ENCODE data around the gene CHD9.
"Not testable (repeated sequence)": the region's sequence is repeated elsewhere in the genome, so short reads cannot be mapped to it uniquely, and the experiment has no call there.

The CHD9 gene, protein sequence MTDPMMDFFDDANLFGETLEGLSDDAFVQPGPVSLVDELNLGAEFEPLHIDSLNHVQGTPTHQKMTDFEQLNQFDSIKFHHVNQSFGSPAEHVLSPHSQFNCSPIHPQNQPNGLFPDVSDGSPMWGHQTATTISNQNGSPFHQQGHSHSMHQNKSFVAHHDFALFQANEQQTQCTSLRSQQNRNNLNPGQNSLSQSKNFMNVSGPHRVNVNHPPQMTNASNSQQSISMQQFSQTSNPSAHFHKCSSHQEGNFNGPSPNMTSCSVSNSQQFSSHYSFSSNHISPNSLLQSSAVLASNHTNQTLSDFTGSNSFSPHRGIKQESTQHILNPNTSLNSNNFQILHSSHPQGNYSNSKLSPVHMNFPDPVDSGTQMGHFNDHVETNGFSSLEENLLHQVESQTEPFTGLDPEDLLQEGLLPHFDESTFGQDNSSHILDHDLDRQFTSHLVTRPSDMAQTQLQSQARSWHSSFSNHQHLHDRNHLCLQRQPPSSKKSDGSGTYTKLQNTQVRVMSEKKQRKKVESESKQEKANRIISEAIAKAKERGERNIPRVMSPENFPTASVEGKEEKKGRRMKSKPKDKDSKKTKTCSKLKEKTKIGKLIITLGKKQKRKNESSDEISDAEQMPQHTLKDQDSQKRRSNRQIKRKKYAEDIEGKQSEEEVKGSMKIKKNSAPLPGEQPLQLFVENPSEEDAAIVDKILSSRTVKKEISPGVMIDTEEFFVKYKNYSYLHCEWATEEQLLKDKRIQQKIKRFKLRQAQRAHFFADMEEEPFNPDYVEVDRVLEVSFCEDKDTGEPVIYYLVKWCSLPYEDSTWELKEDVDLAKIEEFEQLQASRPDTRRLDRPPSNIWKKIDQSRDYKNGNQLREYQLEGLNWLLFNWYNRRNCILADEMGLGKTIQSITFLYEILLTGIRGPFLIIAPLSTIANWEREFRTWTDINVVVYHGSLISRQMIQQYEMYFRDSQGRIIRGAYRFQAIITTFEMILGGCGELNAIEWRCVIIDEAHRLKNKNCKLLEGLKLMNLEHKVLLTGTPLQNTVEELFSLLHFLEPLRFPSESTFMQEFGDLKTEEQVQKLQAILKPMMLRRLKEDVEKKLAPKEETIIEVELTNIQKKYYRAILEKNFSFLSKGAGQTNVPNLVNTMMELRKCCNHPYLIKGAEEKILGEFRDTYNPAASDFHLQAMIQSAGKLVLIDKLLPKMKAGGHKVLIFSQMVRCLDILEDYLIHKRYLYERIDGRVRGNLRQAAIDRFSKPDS (N-terminal part only)

DNA sequence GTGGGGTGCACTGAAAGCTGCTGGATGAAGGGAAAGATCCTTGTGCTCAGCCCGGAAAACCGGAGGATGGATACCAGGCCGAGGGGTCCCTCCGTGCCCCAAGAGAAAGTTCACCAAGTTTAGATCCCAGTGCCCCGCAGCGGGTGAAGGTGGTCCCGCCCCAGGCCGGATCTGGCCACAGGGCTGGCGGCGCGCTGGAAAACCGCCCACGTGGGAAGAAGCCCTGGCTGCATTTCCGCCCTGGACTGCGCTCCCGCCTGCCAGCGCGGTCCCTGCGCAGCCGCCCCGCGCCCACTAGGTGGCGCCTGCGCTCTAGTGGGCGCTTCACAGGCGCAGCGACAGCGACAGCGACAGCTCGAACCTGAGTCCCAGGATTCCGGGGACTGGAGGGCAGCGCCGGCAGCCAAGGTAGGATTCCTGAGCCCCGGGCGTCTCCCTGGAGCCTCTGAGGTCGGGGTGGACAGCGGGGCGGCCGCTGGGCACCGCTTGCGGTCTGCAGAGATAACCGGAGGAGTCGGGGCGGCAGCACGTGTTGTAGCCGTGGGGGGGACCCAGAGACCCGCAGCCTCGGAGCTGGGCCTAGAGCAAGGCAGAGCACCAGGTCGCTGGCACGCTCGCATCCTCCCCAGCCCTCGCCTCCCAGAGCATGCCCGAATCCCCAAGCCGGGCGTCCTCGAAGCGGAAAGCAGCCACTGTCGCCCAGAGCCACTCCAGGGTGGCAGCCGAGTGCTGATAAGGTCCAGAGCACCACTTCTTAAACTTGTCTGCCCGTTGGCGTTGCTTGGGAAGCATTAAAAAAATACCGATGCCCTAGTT lies at the start of gene CHD9:
TSS of gene CHD9 (plus strand) at position 322 of the 816 bp plus-strand sequence. CDS start 101,099 bp downstream, outside the sequence.
- no peak for FAIRE-seq

DNA sequence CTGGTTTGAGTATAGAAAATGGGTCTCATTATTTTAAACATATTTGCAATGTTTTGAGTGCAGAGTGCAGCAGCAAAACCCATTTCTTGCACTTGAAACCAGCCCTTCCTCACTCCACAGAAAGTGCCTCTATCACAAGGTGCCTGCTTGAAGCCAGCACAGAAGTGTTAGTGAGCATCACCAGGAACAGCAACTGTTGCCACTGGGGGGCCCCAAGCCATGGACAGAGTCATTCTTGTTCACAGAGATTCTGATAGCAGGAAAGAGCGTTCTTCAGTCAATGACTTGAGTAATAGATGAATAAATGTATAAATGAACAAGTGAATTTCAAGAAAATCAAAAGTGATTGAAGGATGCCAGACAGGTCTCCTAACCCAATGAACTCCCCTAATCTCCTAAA lies 47.7 kb upstream of the CHD9 start:
- no peak for FAIRE-seq

DNA sequence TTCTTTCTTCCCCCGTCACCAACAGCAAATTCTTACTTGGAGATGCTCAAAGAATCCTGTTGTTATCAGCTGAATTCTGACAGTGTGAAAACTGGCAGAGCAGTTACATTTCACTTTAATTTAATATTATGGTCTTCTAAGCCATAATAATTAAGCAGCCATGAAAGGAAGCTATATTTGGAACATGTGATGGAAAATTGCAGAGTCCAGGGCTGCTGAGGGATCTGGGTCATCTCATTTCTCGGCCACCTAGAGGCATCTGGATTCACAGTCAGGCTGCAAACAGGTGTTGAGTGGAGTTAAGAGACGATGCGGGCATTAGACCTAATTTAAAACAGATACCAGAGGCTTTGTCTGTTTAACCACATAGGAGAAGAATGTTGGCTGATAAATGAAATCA lies 40.5 kb upstream of the CHD9 start:
- no peak for FAIRE-seq

DNA sequence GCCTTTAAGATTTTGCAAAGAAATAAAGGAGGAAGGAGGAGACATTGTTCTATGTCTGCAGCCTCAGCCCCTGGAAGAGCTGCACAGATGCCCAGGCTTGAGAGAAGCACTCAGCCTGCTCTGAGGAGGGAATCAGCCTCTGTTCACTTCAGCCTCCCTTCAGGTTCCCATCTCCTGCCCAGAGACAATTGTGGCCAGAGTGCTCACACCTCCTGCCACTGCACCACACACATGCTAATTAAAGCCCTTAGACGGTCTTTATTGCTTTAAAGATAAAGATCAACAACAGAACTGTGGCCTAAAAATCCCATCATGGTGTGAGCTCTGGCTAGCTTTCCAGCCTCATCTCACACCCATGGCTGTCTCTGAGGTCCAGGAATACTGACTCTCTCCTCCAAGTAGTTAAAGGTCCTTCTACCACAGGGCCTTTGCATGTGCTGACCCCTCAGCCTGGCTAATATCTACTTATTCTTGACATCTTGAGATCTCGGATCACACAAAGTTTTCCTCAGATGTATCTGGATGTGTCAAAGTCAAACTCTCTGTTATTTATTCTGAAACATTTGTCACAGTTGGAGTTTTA lies 35.9 kb upstream of the CHD9 start:
- FAIRE-seq: no peak

DNA sequence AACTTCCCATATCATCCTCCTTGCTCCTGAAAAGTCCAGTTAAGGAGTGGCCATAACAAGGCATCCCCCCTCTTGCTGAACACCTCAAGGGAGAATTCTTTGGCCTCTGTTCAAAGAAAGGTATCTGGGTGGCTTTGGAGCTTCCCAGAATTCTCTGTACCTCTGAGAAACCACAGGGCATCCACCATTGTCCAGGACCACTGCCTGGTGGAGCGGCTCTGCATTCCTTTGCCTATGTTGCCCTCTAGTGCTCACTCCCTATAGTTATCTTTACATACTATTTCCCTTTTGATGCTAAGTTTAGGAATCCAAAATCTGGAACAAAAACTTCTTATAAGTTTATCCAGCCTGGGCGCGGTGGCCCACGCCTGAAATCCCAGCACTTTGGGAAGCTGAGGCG lies 32.4 kb upstream of the CHD9 start:
- FAIRE-seq: no peak

DNA sequence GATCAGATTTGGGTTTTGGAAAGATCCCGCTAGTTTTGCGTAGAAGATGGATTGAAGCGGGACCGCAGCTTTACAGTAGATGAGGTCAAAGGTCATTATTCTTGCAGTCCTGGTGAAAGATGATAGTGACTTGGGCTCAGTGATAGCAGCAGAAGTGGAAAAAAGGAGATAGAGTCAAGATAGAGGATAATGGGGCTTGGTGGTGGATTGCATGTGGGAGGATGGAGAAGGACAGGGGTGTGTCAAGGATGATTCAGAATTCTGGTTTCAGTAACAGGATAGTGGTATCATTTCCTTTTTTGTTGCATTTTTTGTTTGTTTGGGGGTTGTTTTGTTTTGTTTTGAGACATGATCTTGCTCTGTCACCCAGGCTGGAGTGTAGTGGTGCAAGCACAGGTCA lies 30.7 kb upstream of the CHD9 start:
- no peak for FAIRE-seq

DNA sequence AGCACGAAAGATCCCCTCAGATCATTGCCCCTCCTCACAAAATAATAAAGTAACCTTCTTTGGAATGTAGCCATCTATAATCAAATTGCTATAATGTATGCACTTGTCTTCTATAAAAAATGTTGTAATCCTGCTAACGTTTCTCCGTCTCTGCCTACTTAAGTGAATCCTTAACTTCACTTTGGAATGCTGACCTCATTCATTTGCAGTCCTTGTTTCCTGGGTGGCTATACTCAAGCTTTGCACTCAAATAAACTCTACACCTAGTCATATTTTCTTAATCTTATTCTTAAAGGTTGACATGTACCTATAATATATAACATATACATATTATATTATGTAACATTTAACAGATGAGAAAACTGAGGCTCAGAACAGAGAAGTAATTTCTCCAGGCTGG lies 24.8 kb upstream of the CHD9 start:
- FAIRE-seq: no peak

DNA sequence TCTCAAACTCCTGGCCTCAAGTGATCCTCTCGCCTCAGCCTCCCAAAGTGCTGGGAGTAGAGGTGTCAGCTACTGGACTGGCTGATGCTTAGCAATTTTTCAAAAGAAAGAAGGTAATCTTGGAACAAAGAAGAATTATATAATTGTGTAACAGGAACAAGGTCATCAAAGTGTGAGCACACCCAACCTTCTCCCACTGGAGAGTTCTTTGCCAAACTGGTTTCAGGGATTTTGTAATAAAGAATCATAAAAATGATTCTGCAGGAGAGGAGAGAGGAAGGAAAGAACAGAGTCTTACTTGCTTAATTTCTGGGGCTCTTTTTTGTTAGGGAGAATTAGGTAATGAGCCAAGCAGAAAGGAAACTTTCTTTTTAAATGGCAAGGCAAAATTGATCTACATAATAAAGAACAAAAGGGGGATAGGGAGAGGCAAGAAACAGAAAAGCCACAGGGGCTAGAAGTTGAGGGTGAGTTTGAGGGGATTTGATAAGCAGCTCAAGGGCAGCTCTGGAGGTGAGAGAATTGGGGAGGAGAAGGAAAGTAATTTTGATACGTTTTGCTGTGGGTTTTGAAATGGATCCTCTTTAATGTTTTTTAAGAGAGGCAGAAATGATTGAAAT lies 23.4 kb upstream of the CHD9 start:
- FAIRE-seq: no peak

DNA sequence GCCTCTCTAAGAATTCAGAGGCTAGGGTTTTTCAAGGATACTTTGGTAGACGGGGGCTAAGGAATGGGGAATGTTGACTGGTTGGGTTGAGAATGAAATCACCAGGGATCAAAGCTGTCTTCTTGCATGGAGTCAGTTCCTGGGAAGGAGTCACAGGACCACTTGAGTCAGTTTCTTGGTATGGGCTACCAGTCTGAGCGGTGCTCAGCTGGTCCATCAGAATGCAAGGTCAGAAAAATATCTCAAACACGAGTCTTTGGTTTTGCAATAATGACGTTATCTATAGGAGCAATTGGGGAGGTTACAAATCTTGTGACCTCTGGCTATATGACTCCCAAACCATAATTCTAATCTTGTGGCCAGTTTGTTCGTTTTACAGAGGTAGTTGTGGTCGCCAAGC lies 20.5 kb upstream of the CHD9 start:
- no peak for FAIRE-seq

DNA sequence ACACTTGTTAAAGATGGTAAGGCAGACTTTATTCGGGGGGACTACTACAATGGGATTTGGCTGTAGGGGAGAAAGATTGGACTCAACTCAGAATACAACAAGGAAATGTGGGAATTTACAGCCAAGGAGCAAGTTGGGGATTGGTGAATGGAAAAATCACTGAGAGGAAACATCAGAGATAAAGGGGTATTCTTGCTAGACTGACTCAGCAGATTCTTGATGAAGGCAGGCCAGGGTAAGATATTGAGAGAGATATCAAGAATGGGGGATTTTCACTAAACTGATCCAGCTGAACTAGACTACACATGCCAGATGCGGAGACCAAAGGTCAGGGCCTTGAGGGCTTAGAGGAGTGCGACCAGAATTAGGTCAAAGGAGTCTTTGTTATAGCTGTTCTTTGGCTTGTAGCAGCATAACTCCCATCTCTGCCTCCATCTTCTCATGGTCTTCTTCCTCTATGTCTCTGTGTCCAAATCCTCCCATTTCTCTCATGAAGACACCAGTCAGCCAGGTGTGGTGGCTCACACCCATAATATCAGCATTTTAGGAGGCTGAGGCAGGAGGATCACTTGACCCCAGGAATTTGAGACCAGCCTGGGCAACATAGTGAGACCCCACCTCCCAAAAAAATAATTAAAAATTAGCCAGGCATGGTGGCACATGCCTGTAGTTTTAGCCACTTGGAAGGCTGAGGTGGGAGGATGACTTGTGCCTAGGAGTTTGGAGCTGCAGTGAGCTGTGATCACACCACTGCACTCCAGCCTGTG lies 19.4 kb upstream of the CHD9 start:
- FAIRE-seq: no peak

DNA sequence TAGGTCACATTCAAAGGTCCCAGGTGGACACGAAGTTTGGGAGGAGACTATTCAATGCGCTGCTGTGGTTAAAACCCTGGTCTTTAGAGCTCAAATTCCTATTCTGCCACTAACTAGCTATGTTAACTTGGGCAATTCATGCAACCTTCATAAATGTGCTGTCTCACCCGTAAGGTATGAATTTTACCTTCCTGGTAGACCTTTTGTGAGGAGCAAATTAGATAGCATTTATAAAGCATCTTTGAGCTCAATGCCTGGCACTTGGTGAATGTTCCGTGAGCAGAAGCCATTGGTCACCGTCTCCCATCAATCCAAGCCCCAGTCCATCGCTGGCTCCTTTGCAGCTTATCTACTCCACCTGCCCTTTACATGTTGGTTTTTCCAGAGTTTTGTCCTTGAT lies 18.7 kb upstream of the CHD9 start:
- no peak for FAIRE-seq

DNA sequence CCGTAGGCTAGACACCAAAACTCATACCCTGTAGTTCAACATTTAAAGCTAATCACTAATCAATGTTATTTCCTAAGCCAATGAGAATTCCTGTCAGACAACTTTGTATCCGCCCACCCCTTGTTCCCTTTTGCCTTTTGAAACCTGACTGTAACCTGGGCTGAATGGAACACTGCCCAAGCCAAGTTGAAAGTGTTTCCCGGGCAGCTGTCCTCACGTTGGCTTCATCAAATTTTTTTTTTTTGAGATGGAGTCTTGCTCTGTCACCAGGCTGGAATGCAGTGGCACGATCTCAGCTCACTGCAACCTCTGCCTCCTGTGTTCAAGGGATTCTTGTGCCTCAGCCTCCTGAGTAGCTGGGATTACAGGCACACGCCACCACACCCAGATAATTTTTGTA lies 18.1 kb upstream of the CHD9 start:
- not testable (repeated sequence) for FAIRE-seq

DNA sequence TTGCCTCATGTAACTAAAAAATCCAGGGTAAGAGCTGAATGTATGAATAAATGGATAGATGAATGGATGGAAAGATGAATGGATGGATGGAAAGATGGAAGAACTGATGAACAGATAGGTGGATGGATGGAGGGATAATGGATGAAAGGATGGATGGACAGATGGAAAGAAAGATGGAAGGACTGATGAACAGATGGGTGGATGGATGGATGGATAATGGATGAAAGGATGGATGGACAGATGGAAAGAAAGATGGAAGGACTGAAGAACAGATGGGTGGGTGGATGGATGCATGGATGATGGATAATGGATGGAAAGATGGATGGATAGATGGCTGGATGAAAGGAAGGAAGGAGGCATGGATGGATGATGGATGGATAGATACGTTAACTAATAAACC lies 14.0 kb upstream of the CHD9 start:
- FAIRE-seq: no peak

DNA sequence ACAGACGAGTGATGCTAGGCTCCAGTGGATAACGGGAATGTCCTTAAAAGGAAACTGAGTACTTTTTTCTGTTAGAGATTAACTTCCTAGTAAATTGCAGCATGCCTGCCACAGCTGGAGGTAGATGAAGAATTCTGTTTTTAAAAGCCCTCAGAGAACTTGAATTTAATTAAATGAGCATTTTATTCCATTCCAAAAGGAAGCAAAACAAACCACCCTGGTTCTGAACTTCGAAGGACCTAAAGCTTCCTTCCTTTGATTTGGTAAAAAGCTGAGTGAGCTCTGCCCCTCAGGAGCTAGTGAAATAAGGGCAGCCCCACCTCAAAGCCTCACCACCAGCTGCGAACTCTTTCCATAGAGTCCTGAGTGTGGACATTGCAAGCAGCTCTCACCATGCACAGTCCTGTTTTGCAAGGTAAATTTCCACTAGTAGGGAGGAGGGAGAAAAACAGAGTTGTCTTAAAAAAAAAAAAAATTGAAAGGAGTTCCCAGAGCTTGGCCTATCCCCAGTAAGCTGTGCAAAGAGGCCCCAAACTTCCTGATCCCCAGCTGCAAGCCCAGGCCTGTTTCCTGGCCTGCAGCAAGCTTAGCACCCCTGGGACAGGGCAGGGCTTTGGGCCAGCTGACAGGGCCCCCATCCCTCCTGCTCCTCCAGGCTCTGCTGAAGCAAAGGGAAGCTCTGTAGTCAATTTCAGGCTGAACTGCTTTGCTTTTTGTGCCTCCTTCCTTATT lies 13.3 kb upstream of the CHD9 start:
- FAIRE-seq: no peak

DNA sequence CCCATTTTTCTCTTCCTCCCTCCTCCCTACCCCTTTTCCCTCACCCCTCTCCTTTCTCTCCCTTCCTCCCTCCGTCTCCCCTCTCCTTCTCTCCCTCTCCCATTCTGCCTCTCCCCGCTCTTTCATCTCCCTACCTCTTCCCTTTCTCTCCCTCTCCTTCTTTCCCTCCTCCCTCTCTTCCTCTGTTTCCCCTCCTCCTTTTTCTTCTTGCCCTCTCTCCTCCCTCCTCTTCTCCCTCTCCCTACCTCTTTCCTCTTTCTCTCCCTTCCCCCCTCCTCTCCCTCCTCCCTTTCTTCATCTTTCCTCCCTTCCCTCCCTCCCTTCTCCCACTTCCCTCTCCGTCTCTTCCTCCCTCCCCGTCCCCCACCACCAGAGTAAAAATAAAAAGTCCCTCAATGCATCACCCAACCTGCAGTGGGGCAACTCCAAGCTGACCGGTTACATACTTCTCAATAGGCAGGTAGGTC lies 12.5 kb upstream of the CHD9 start:
- no peak for FAIRE-seq

DNA sequence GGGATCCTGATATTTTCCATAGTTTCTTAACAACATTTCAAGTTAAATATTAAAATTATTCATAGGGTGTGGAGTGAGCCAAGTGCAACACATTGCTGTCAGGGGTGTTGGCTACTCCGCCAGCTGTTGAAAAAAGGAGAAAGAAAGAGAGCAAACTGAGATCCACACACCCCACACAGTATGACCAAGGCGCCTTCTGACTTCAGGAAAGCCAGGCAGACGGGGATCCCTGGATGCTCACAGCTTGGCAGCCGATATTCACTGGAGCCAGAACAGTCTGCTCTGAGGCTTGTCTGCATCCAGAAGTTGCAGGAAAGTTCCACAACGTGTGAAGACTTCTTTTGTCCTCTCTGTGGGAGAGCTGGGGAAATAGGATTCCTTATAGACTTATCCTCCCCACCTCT lies 11.4 kb upstream of the CHD9 start:
- no peak for FAIRE-seq

DNA sequence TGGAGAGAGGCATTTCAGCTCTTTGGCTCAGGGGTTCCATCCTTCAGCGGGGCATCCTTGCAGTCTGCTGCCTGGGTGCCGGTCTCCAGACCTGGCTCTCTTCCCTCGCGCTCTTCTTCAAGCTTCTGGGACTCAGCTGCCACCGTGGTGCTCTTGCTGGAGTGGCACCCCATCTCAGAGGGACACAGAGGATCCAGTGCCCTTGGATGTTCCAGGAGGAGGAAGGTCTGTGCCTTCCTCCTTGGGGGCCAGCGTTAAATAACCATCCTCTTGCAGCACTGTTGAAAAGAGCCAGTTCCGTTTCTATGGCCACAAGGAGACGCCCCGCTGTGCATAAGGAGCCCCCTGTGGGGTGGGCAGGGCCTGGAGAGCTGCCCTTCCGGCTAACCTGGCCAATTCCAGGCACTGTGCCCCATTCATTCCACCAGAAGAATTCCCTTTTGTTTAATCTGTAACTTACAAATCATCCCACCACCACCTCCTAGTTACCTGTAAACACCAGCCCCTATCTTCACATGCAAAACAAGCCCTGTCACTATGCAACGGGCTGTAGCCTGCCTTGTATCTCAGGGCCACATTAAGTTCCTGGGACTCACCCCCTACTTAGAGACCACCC lies 10.7 kb upstream of the CHD9 start:
- no peak for FAIRE-seq

DNA sequence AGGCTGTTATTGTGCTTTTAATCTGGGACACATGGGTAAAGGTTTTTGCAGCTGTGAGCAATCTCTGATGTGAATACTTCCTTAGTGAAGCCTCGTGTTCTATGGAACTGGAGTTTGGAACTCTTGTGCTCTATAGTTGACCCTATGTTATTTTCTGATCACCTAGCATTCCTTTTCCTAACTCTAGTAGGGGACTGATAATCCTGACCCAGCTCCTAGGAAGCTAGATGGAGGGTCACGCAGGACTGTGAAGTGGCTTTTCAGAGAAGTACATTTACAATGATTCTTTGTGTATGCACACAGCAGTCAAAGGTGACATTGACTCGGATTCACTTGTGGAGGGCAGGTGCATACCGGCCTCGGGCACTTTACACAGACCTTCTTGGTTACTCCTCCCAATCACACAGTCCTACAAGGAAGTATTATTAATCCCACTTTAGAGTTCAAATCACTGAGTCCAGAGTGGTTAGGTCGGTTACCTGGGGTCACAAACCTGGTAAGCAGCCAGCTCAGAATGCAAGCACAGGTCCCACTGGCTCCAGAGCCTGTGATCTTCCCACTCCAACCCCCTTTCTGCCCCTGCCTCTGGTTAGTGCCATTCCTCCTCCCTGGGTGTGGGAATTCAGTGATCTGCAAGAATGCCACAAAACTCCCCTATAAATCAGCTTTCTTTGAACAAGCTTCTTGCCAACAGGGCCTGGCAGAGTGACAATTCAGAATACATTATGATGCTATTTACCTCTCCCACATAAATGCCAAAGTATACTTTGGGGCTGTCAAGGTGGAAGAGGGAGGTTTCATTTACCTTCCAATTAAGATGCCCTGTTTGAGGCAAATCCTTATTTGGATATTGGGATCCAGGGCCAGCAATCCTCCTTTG lies 9.2 kb upstream of the CHD9 start:
- FAIRE-seq: no peak

Data from islet of Langerhans (tissue), 1 donor.